IMR-90 (cell line): ENCODE data around the gene ITGB1.
A peak's percentile ranks its signal among the peaks of the same experiment; 100 is the strongest.

Experiments
- BHLHE40 ChIP-seq: fragments of 150-350 bp; IDR thresholded peaks from 2 replicates; pipeline ENCODE4 v1.6.1; 2016; ENCODE audit warnings: mild to moderate bottlenecking, low read depth, low read length
- CEBPB ChIP-seq: IDR thresholded peaks from 2 replicates; pipeline ENCODE4 v1.6.1; 2012; ENCODE audit warnings: low read depth, low read length, improper control_type of control experiment
- CHD1 ChIP-seq: IDR thresholded peaks from 2 replicates; pipeline ENCODE4 v1.6.1; 2012; ENCODE audit warnings: low read depth, low read length, improper control_type of control experiment
- MAZ ChIP-seq: IDR thresholded peaks from 2 replicates; pipeline ENCODE4 v1.6.1; 2012; ENCODE audit warnings: low read depth, mild to moderate bottlenecking, low read length, improper control_type of control experiment, moderate library complexity, borderline replicate concordance
- MXI1 ChIP-seq: IDR thresholded peaks from 2 replicates; pipeline ENCODE4 v1.6.1; 2012; ENCODE audit warnings: low read depth, mild to moderate bottlenecking, low read length, moderate library complexity, borderline replicate concordance
- POLR2A ChIP-seq: IDR thresholded peaks from 2 replicates; pipeline ENCODE4 v1.6.1; 2012; ENCODE audit warnings: mild to moderate bottlenecking, low read depth, low read length
- RAD21 ChIP-seq: IDR thresholded peaks from 2 replicates; pipeline ENCODE4 v1.6.1; 2012; ENCODE audit warnings: low read length, improper control_type of control experiment
- RCOR1 ChIP-seq: IDR thresholded peaks from 2 replicates; pipeline ENCODE4 v1.6.1; 2012; ENCODE audit warnings: mild to moderate bottlenecking, low read length, improper control_type of control experiment; ENCODE audit not compliant: insufficient replicate concordance
- TF ChIP-seq, protein P1 (sequence below): conservative IDR thresholded peaks from 2 replicates; pipeline ENCODE4 v1.5.1; 2012; ENCODE audit warnings: mild to moderate bottlenecking, low read depth, low read length, improper control_type of control experiment

DNA sequence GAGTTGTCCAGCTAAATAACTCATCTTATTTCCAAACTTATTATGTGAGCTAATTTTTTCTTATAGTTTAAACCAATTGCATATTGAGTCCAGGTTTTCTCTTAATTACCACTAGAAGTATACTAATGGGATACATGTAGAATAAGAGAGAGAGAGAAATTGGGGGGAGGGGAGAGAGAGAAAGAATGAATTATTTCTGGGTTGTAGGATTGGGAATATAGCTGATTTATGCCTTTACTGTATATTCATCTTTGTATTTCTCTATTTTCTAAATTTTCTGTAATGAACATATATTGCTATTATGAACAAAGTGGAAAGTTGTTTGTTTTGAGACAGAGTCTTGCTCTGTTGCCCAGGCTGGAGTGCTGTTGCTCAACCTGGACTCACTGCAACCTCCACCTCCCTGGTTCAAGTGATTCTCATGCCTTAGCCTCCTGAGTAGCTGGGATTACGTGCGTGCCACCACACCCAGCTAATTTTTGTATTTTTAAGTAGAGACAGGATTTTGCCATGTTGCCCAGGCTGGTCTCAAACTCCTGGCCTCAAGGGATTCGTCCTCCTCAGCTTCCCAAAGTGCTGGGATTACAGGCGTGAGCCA is 26.1 kb upstream of the ITGB1 start:
- TF ChIP-seq POLR2A (no peak), RAD21 (no peak), CEBPB (0 out of 2 replicates have a peak, but pooled peaks have one; percentile 15), RCOR1 (no peak), BHLHE40 (no peak), CHD1 (no peak), MAZ (no peak), MXI1 (no peak)
- TF ChIP-seq, protein P1, sequence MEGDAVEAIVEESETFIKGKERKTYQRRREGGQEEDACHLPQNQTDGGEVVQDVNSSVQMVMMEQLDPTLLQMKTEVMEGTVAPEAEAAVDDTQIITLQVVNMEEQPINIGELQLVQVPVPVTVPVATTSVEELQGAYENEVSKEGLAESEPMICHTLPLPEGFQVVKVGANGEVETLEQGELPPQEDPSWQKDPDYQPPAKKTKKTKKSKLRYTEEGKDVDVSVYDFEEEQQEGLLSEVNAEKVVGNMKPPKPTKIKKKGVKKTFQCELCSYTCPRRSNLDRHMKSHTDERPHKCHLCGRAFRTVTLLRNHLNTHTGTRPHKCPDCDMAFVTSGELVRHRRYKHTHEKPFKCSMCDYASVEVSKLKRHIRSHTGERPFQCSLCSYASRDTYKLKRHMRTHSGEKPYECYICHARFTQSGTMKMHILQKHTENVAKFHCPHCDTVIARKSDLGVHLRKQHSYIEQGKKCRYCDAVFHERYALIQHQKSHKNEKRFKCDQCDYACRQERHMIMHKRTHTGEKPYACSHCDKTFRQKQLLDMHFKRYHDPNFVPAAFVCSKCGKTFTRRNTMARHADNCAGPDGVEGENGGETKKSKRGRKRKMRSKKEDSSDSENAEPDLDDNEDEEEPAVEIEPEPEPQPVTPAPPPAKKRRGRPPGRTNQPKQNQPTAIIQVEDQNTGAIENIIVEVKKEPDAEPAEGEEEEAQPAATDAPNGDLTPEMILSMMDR: no peak
